GM19238 (cell line): ENCODE measurements around the gene LCT.
"Not testable (repeated sequence)": the region's sequence is repeated elsewhere in the genome, so short reads cannot be mapped to it uniquely, and the experiment has no call there.

Source experiments
- DNase-seq: peaks from one replicate; pipeline ENCODE4 v3.0.0; 2011; ENCODE audit warnings: low spot score; ENCODE audit not compliant: insufficient read length

The LCT gene

GRCh38 chr2:135798275-135798705, 38.7 kb downstream of the LCT start:
- DNase-seq: no peak

- peak; percentile 65 for DNase-seq
Measured at GRCh38 chr2:135797497-135798274, 39.3 kb downstream of the LCT start.

- no peak for DNase-seq
Measured at GRCh38 chr2:135796606-135797005, 40.4 kb downstream of the LCT start.

GRCh38 chr2:135795641-135796040, 41.3 kb downstream of the LCT start:
- not testable (repeated sequence) for DNase-seq

GRCh38 chr2:135792401-135793150, 44.4 kb downstream of the LCT start:
- no peak for DNase-seq

- no peak for DNase-seq
Measured at GRCh38 chr2:135791418-135792190, 45.4 kb downstream of the LCT start.

- no peak for DNase-seq
Measured at GRCh38 chr2:135790423-135790822, 46.6 kb downstream of the LCT start.

GRCh38 chr2:135786823-135787222, 50.2 kb downstream of the LCT start:
- DNase-seq: no peak

GRCh38 chr2:135785032-135785431, 52.0 kb downstream of the LCT start:
- DNase-seq: no peak

- no peak for DNase-seq
Measured at GRCh38 chr2:135783439-135783838, 53.5 kb downstream of the LCT start.

- no peak for DNase-seq
Measured at GRCh38 chr2:135782231-135782630, 54.8 kb downstream of the LCT start.

- DNase-seq: no peak
Measured at GRCh38 chr2:135776367-135776766, 60.6 kb downstream of the LCT start.

GRCh38 chr2:135775420-135775819, 61.6 kb downstream of the LCT start:
- no peak for DNase-seq

GRCh38 chr2:135773917-135774316, 63.1 kb downstream of the LCT start:
- DNase-seq: no peak

- DNase-seq: no peak
Measured at GRCh38 chr2:135773319-135773718, 63.7 kb downstream of the LCT start.

- no peak for DNase-seq
Measured at GRCh38 chr2:135768863-135769262, 68.1 kb downstream of the LCT start.

GRCh38 chr2:135762530-135762929, 74.5 kb downstream of the LCT start:
- no peak for DNase-seq

GRCh38 chr2:135762022-135762421, 75.0 kb downstream of the LCT start:
- no peak for DNase-seq

- no peak for DNase-seq
Measured at GRCh38 chr2:135756692-135757091, 80.3 kb downstream of the LCT start.

- DNase-seq: no peak
Measured at GRCh38 chr2:135755573-135755972, 81.4 kb downstream of the LCT start.

- no peak for DNase-seq
Measured at GRCh38 chr2:135745545-135745944, 91.4 kb downstream of the LCT start.

- peak; percentile 19 for DNase-seq
Measured at GRCh38 chr2:135744760-135745314, 92.1 kb downstream of the LCT start.
